ENCODE measurements around the gene ARHGEF3. TPM values are rescaled to one million over a fixed set of nuclear protein-coding genes. Genes with fewer than 3 reads are reported as not detected.

Gene ARHGEF3
- total and polyA plus RNA-seq, 7 experiments from 2014 or later: 78.8 to 99.7 (median 87.0) TPM

DNA sequence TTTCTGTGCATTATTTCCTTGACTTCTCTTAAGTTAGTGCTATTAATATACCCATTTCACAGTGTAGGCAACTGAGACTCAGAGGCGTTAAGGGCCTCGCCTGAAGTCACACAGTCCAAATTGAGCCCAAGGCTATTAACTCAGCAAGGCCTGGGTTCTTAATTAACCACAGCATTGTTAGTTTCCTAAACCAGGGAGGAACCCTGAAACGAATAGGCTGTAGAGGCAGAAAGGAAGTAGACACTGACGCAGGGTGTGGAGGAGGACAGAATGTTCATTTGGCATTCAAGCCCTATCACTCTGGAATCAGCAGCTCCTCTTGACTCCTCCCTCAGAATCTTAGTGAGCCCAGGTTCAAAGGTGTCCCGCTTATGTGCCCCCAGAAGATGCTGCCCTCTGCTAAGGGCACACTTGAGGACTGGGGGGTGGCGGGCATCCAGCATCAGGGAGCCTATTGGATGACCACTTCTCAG is 13.9 kb downstream of the ARHGEF3 start:
- Mint-ChIP-seq H3K4me1 (peaks cover 74 to 100% (median 98%) of the 10 kb centered on the region in 7 donors), H3K36me3 (peaks cover 0 to 58% (median 8%) of the 10 kb centered on the region in 5 donors), H3K27ac (peak overlapping the region; percentile 76 to 98 (median 89)), H3K4me3 (peak overlapping the region; percentile 53 to 82 (median 74)), H3K27me3 (peaks cover 0 to 2% (median 0%) of the 10 kb centered on the region in 5 donors), H3K9me3 (no peaks in the 10 kb centered on the region)
- POLR2A ChIA-PET: interaction anchor here (0.6 to 15.1 kb wide), 10 partner anchors 12 to 196 kb away, joined by 3 to 286 read pairs (median 5); partner anchors contain the start of gene ARHGEF3
- H3K27ac ChIP-seq (ENCODE audit: low read depth, low read length): peak overlapping the region; percentile 57
- DNase-seq: peak in 7 of 9 donors; percentile 28 to 61 (median 52)
- H3K4me1 ChIP-seq (ENCODE audit: control insufficient read depth in 2 of 2, insufficient read depth in 2 of 2, low read length in 2 of 2): peaks cover 96% of the 10 kb centered on the region in 2 donors
- H3K27me3 ChIP-seq (ENCODE audit: control insufficient read depth in 2 of 2, insufficient read depth in 2 of 2, low read length in 2 of 2): no peaks in the 10 kb centered on the region
- no peaks in the 10 kb centered on the region for H3K9me3 ChIP-seq (ENCODE audit: control insufficient read depth in 2 of 3, low read length in 3 of 3)
- peak overlapping the region; percentile 22 for H3K4me3 ChIP-seq (ENCODE audit: low read length)
- intact Hi-C loops (cut with micrococcal nuclease): no loop called here
- no peaks in the 10 kb centered on the region for H3K36me3 ChIP-seq (ENCODE audit: control insufficient read depth in 2 of 3, insufficient read depth in 3 of 3, low read length in 3 of 3)
- ATAC-seq: peak; percentile 45
- CTCF ChIA-PET: interaction anchor here (14.8 kb wide), 1 partner anchor 12 kb away, joined by 176 read pairs; the partner anchor contains the start of gene ARHGEF3

GRCh38 chr3:56787258-56787775 is 14.4 kb downstream of the ARHGEF3 start:
- no peaks in the 10 kb centered on the region for H3K36me3 ChIP-seq (ENCODE audit: control insufficient read depth in 2 of 3, insufficient read depth in 3 of 3, low read length in 3 of 3)
- POLR2A ChIA-PET: interaction anchor here (0.6 to 15.1 kb wide), 5 partner anchors 12 to 196 kb away, joined by 3 to 286 read pairs (median 7); partner anchors contain the start of gene ARHGEF3
- peak overlapping the region; percentile 76 to 98 (median 96) for H3K27ac Mint-ChIP-seq
- CTCF ChIA-PET: interaction anchor here (1.9 to 14.8 kb wide), 2 partner anchors 12 to 134 kb away, joined by 4 to 176 read pairs; partner anchors contain the start of gene ARHGEF3
- no peaks in the 10 kb centered on the region for H3K27me3 ChIP-seq (ENCODE audit: control insufficient read depth in 2 of 2, insufficient read depth in 2 of 2, low read length in 2 of 2)
- ATAC-seq (no peak), DNase-seq (peak in 1 of 9 donors; percentile 19)
- H3K27me3 Mint-ChIP-seq: peaks cover 0 to 2% (median 0%) of the 10 kb centered on the region in 5 donors
- peak overlapping the region; percentile 57 for H3K27ac ChIP-seq (ENCODE audit: low read depth, low read length)
- H3K4me3 Mint-ChIP-seq: peak overlapping the region; percentile 34 to 80 (median 66)
- H3K9me3 Mint-ChIP-seq: no peaks in the 10 kb centered on the region
- intact Hi-C loops (cut with micrococcal nuclease): no loop called here
- no peak overlapping the region for H3K4me3 ChIP-seq (ENCODE audit: low read length)
- no peaks in the 10 kb centered on the region for H3K9me3 ChIP-seq (ENCODE audit: control insufficient read depth in 2 of 3, low read length in 3 of 3)
- peaks cover 96 to 98% of the 10 kb centered on the region in 2 donors for H3K4me1 ChIP-seq (ENCODE audit: control insufficient read depth in 2 of 2, insufficient read depth in 2 of 2, low read length in 2 of 2)
- H3K36me3 Mint-ChIP-seq: peaks cover 0 to 58% (median 5%) of the 10 kb centered on the region in 5 donors
- H3K4me1 Mint-ChIP-seq: peaks cover 77 to 100% (median 99%) of the 10 kb centered on the region in 7 donors

DNA sequence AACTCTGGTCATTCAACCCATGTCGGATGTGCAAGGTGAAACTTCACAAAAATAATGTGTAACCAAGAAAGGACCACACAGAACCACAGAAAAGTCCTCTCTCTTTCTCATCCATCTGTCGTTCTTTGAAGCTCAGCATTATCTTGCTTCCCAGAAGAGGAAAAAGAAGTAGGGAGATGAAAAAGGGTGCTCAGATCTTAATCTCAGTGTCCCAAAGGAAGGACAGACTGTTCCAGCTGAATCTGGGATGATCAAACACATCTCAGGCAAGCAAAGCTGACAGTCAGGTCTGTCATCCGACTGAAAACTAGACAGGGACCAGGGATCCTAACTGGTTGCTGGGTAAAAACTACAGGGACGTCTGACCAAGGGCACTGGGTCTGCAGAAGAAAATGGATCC is 16.2 kb downstream of the ARHGEF3 start:
- Mint-ChIP-seq H3K27ac (peak overlapping the region; percentile 76 to 98 (median 96)), H3K4me1 (peaks cover 77 to 100% (median 98%) of the 10 kb centered on the region in 7 donors), H3K27me3 (peaks cover 0 to 2% (median 0%) of the 10 kb centered on the region in 5 donors), H3K4me3 (peak overlapping the region; percentile 26 to 80 (median 64)), H3K9me3 (peaks cover 0 to 3% (median 0%) of the 10 kb centered on the region in 11 donors), H3K36me3 (peaks cover 4 to 64% (median 12%) of the 10 kb centered on the region in 5 donors)
- DNase-seq: no peak
- intact Hi-C loops (cut with micrococcal nuclease): no loop called here
- CTCF ChIA-PET: interaction anchor here (0.9 to 14.8 kb wide), 3 partner anchors 14 to 136 kb away, joined by 4 to 176 read pairs (median 4); partner anchors contain the start of gene ARHGEF3
- no peak overlapping the region for H3K4me3 ChIP-seq (ENCODE audit: low read length)
- no peaks in the 10 kb centered on the region for H3K9me3 ChIP-seq (ENCODE audit: control insufficient read depth in 2 of 3, low read length in 3 of 3)
- no peaks in the 10 kb centered on the region for H3K36me3 ChIP-seq (ENCODE audit: control insufficient read depth in 2 of 3, insufficient read depth in 3 of 3, low read length in 3 of 3)
- peak overlapping the region; percentile 63 for H3K27ac ChIP-seq (ENCODE audit: low read depth, low read length)
- no peaks in the 10 kb centered on the region for H3K27me3 ChIP-seq (ENCODE audit: control insufficient read depth in 2 of 2, insufficient read depth in 2 of 2, low read length in 2 of 2)
- ATAC-seq: no peak
- POLR2A ChIA-PET: interaction anchor here (0.8 to 15.1 kb wide), 5 partner anchors 13 to 90 kb away, joined by 3 to 286 read pairs (median 4); partner anchors contain the start of gene ARHGEF3
- peaks cover 96 to 99% of the 10 kb centered on the region in 2 donors for H3K4me1 ChIP-seq (ENCODE audit: control insufficient read depth in 2 of 2, insufficient read depth in 2 of 2, low read length in 2 of 2)

- no peaks in the 10 kb centered on the region for H3K9me3 ChIP-seq (ENCODE audit: control insufficient read depth in 2 of 3, low read length in 3 of 3)
- peaks cover 96 to 99% of the 10 kb centered on the region in 2 donors for H3K4me1 ChIP-seq (ENCODE audit: control insufficient read depth in 2 of 2, insufficient read depth in 2 of 2, low read length in 2 of 2)
- no peaks in the 10 kb centered on the region for H3K36me3 ChIP-seq (ENCODE audit: control insufficient read depth in 2 of 3, insufficient read depth in 3 of 3, low read length in 3 of 3)
- Mint-ChIP-seq H3K4me1 (peaks cover 75 to 100% (median 98%) of the 10 kb centered on the region in 7 donors), H3K27ac (peak overlapping the region; percentile 76 to 98 (median 96)), H3K4me3 (peak overlapping the region; percentile 66 to 85 (median 78)), H3K27me3 (peaks cover 0 to 2% (median 0%) of the 10 kb centered on the region in 5 donors), H3K36me3 (peaks cover 4 to 65% (median 21%) of the 10 kb centered on the region in 5 donors), H3K9me3 (peaks cover 0 to 3% (median 0%) of the 10 kb centered on the region in 11 donors)
- ChIA-PET CTCF (interaction anchor here (0.5 to 14.8 kb wide), 3 partner anchors 15 to 82 kb away, joined by 3 to 176 read pairs (median 3); partner anchors contain the start of gene ARHGEF3), POLR2A (interaction anchor here (0.6 to 15.1 kb wide), 8 partner anchors 9 to 132 kb away, joined by 3 to 286 read pairs (median 4); partner anchors contain the start of gene ARHGEF3)
- H3K4me3 ChIP-seq (ENCODE audit: low read length): peak overlapping the region; percentile 28
- DNase-seq: no peak
- intact Hi-C loops (cut with micrococcal nuclease): loop anchor here in 1 of 2 donors (1.0 kb wide), 1 partner anchor 8 kb away; no protein-coding TSS in a partner anchor
- no peak for ATAC-seq
- no peaks in the 10 kb centered on the region for H3K27me3 ChIP-seq (ENCODE audit: control insufficient read depth in 2 of 2, insufficient read depth in 2 of 2, low read length in 2 of 2)
- peak overlapping the region; percentile 63 for H3K27ac ChIP-seq (ENCODE audit: low read depth, low read length)
Observed at GRCh38 chr3:56784448-56785001, 17.2 kb downstream of the ARHGEF3 start.

- Histone ChIP-seq H3K27ac (ENCODE audit: low read depth, low read length) (peak overlapping the region; percentile 63), H3K27me3 (ENCODE audit: control insufficient read depth in 2 of 2, insufficient read depth in 2 of 2, low read length in 2 of 2) (no peaks in the 10 kb centered on the region), H3K9me3 (ENCODE audit: control insufficient read depth in 2 of 3, low read length in 3 of 3) (no peaks in the 10 kb centered on the region), H3K36me3 (ENCODE audit: control insufficient read depth in 2 of 3, insufficient read depth in 3 of 3, low read length in 3 of 3) (no peaks in the 10 kb centered on the region), H3K4me3 (ENCODE audit: low read length) (peak overlapping the region; percentile 31), H3K4me1 (ENCODE audit: control insufficient read depth in 2 of 2, insufficient read depth in 2 of 2, low read length in 2 of 2) (peaks cover 94 to 96% of the 10 kb centered on the region in 2 donors)
- ChIA-PET POLR2A (interaction anchor here (0.6 to 15.1 kb wide), 8 partner anchors 9 to 132 kb away, joined by 3 to 286 read pairs (median 4); partner anchors contain the start of gene ARHGEF3), CTCF (interaction anchor here (0.5 to 14.8 kb wide), 4 partner anchors 16 to 81 kb away, joined by 3 to 176 read pairs (median 5); partner anchors contain the start of gene ARHGEF3)
- Mint-ChIP-seq H3K27ac (peak overlapping the region; percentile 76 to 98 (median 96)), H3K4me3 (peak overlapping the region; percentile 38 to 85 (median 78)), H3K4me1 (peaks cover 76 to 100% (median 98%) of the 10 kb centered on the region in 7 donors), H3K9me3 (peaks cover 0 to 3% (median 0%) of the 10 kb centered on the region in 11 donors), H3K27me3 (peaks cover 0 to 2% (median 0%) of the 10 kb centered on the region in 5 donors), H3K36me3 (peaks cover 4 to 65% (median 21%) of the 10 kb centered on the region in 5 donors)
- intact Hi-C loops (cut with micrococcal nuclease): loop anchor here (1.0 kb wide), 6 partner anchors 8 to 29 kb away; no protein-coding TSS in a partner anchor
- ATAC-seq (peak; percentile 95), DNase-seq (peak in 8 of 9 donors; percentile 63 to 86 (median 78))
Observed at GRCh38 chr3:56783644-56784447, 17.9 kb downstream of the ARHGEF3 start.

Data from naive thymus-derived CD4-positive, alpha-beta T cell (primary cell).